Activated naive CD4-positive, alpha-beta T cell treated with anti-CD3 and anti-CD28 coated beads, Interleukin-2, amount 50 U/mL, for 72 hours (primary cell): ENCODE results near the gene ZSWIM3. TPM values are rescaled to one million over a fixed set of nuclear protein-coding genes. Genes with fewer than 3 reads are reported as not detected.
A peak's percentile ranks its signal among the peaks of the same experiment; 100 is the strongest.

ENCODE experiments used
- ATAC-seq, 2 donors: fragments of 150-1000 bp; cut with Tn5 transposase; 2 replicates each; pipeline ENCODE4 v1.10.0; 2021; ENCODE audit warnings: mild to moderate bottlenecking in 2 of 2, moderate library complexity in 2 of 2
- DNase-seq, 2 donors: peaks; one replicate each; pipeline ENCODE4 v3.0.0; 2021 to 2022; ENCODE audit warnings: low spot score in 2 of 2
- H3K27ac Mint-ChIP-seq, 2 donors: one replicate each; pipeline ENCODE4 v1.8.0; 2022; ENCODE audit warnings: mild to moderate bottlenecking in 2 of 2, mixed read lengths in 2 of 2
- H3K36me3 Mint-ChIP-seq, 2 donors: one replicate each; pipeline ENCODE4 v1.8.0; 2022; ENCODE audit warnings: mixed read lengths in 2 of 2
- H3K9me3 Mint-ChIP-seq, 2 donors: one replicate each; pipeline ENCODE4 v1.8.0; 2022; ENCODE audit warnings: mixed read lengths in 2 of 2
- total RNA-seq, 2 donors: library from RNA; stranded (reverse); gene quantifications; one replicate each; pipeline ENCODE4 v1.2.3, GENCODE V29; 2022

Gene ZSWIM3
- total RNA-seq, 2 donors from 2014 or later: 5.7 to 8.4 TPM

- ATAC-seq (no peak), DNase-seq (no peak)
- no peaks in the 10 kb centered on the region for H3K36me3 Mint-ChIP-seq
- no peak overlapping the region for H3K27ac Mint-ChIP-seq
- no peaks in the 10 kb centered on the region for H3K9me3 Mint-ChIP-seq
Measured at GRCh38 chr20:45924391-45925261, 67.2 kb downstream of the ZSWIM3 start.

GRCh38 chr20:45925821-45926506 lies 68.5 kb downstream of the ZSWIM3 start:
- Mint-ChIP-seq H3K36me3 (no peaks in the 10 kb centered on the region), H3K9me3 (no peaks in the 10 kb centered on the region), H3K27ac (no peak overlapping the region)
- DNase-seq: no peak
- ATAC-seq: no peak

GRCh38 chr20:45926731-45927070 lies 69.3 kb downstream of the ZSWIM3 start:
- Mint-ChIP-seq H3K9me3 (no peaks in the 10 kb centered on the region), H3K27ac (no peak overlapping the region), H3K36me3 (no peaks in the 10 kb centered on the region)
- no peak for ATAC-seq
- DNase-seq: no peak

GRCh38 chr20:45927071-45927878 lies 69.9 kb downstream of the ZSWIM3 start:
- DNase-seq (no peak), ATAC-seq (no peak)
- Mint-ChIP-seq H3K9me3 (no peaks in the 10 kb centered on the region), H3K27ac (peak overlapping the region in 1 of 2 donors; percentile 48), H3K36me3 (no peaks in the 10 kb centered on the region)

Other genes with a start within 250 kb of the ZSWIM3 start
- gene WFDC10A, start 227.9 kb upstream of the ZSWIM3 start, total RNA-seq: not detected
- gene WFDC9, start 226.3 kb upstream of the ZSWIM3 start, total RNA-seq: not detected
- not detected for gene WFDC11, start 187.4 kb upstream of the ZSWIM3 start, total RNA-seq
- gene WFDC13, start 155.6 kb upstream of the ZSWIM3 start, total RNA-seq: not detected
- gene WFDC10B, start 152.6 kb upstream of the ZSWIM3 start, total RNA-seq: not detected
- not detected for gene SPINT4, start 135.3 kb upstream of the ZSWIM3 start, total RNA-seq
- gene WFDC3, start 65.7 kb upstream of the ZSWIM3 start, total RNA-seq: under 1 TPM; 0.31 to 0.34 TPM
- gene DNTTIP1, start 65.7 kb upstream of the ZSWIM3 start, total RNA-seq: 10 to 100 TPM; 23.2 to 24.4 TPM
- gene UBE2C, start 45.0 kb upstream of the ZSWIM3 start, total RNA-seq: 100 to 1,000 TPM; 200 to 371 TPM
- gene TNNC2, start 30.3 kb upstream of the ZSWIM3 start, total RNA-seq: not detected
- 1 to 10 TPM; 2.1 to 2.5 TPM for gene SNX21, start 23.8 kb upstream of the ZSWIM3 start, total RNA-seq
- 10 to 100 TPM; 29.1 to 31.3 TPM for gene ACOT8, start 222 bp upstream of the ZSWIM3 start, total RNA-seq
- 10 to 100 TPM; 11.3 to 11.9 TPM for gene ZSWIM1, start 23.6 kb downstream of the ZSWIM3 start, total RNA-seq
- gene SPATA25, start 30.0 kb downstream of the ZSWIM3 start, total RNA-seq: 1 to 10 TPM in 1 of 2 donors, under 1 TPM in 1; 0.64 to 1.8 TPM
- gene NEURL2, start 33.6 kb downstream of the ZSWIM3 start, total RNA-seq: 1 to 10 TPM; 1.5 to 3.4 TPM
- gene CTSA, start 33.7 kb downstream of the ZSWIM3 start, total RNA-seq: 10 to 100 TPM; 55.6 to 98.5 TPM
- gene PLTP, start 54.5 kb downstream of the ZSWIM3 start, total RNA-seq: 10 to 100 TPM; 11.0 to 12.9 TPM
- gene PCIF1, start 77.1 kb downstream of the ZSWIM3 start, total RNA-seq: 10 to 100 TPM; 31.8 to 51.0 TPM
- gene ZNF335, start 114.6 kb downstream of the ZSWIM3 start, total RNA-seq: 10 to 100 TPM; 31.0 to 62.6 TPM
- under 1 TPM in 1 of 2 donors, not detected in 1; 0.10 TPM for gene MMP9, start 151.3 kb downstream of the ZSWIM3 start, total RNA-seq
- gene SLC12A5, start 171.6 kb downstream of the ZSWIM3 start, total RNA-seq: under 1 TPM; 0.34 to 0.66 TPM
- 10 to 100 TPM in 1 of 2 donors, 1 to 10 TPM in 1; 2.2 to 15.2 TPM for gene NCOA5, start 232.3 kb downstream of the ZSWIM3 start, total RNA-seq